Measurements from ENCODE around the gene TK2. TPM values are rescaled to one million over a fixed set of nuclear protein-coding genes. Genes with fewer than 3 reads are reported as not detected.

The TK2 gene
- total and polyA plus RNA-seq, 2 experiments from 2014 or later: 1.8 to 4.2 TPM

DNA sequence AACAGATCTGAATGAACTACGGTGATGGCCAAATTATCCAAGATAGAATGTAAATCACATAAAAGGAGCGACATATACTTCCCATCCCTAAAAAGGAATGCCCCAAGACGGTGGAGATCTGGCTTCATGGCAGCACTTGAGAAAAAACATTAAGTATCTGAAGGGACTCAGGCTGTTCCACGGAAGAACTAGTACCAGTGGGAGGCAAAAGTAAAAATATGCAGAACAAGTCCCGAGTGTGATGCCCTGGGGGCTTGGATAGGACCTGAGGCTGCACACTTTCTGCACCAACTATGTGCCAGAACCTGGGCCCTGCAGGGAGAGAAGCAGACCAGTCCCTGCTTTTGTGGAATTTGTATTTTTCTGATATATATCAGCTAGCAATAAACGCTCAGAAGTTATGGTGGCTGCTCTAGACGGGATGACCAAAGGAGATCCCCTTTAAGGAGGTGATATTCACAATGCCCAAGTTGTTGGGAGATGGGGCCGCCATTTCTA lies 1.9 kb upstream of the TK2 start:
- Mint-ChIP-seq H3K36me3 (ENCODE audit: low read depth) (peaks cover 5% of the 10 kb centered on the region; the same call in 2 of the 3 replicates), H3K4me1 (peaks cover 21% of the 10 kb centered on the region), H3K9me3 (peaks cover 12% of the 10 kb centered on the region; the same call in 2 of the 3 replicates), H3K27me3 (ENCODE audit: insufficient read depth, low read depth, poor library complexity) (peaks cover 29% of the 10 kb centered on the region), H3K27ac (no peak overlapping the region), H3K4me3 (peak overlapping the region; percentile 72)
- Histone ChIP-seq H3K27me3 (ENCODE audit: insufficient read depth) (peaks cover 18% of the 10 kb centered on the region), H4K20me1 (replicated peaks; ENCODE audit: insufficient read depth) (0 out of 2 replicates have a peak, but pooled peaks cover 5% of the 10 kb centered on the region), H3K9me2 (ENCODE audit: insufficient read depth) (peaks cover 3% of the 10 kb centered on the region; the same call in 1 of the 2 replicates), H3K4me1 (ENCODE audit: insufficient read depth) (peaks cover 11% of the 10 kb centered on the region), H3K27ac (ENCODE audit: low read depth) (no peak overlapping the region), H3K4me3 (peak overlapping the region; percentile 58), H3K4me2 (peak overlapping the region; percentile 85), H3F3A (replicated peaks; ENCODE audit: low read depth) (peaks cover 20% of the 10 kb centered on the region; the same call in 1 of the 2 replicates), H2AFZ (peak overlapping the region; percentile 99), H3K36me3 (ENCODE audit: insufficient read depth) (no peaks in the 10 kb centered on the region), H3K79me2 (replicated peaks; ENCODE audit: insufficient read depth) (peaks cover 3% of the 10 kb centered on the region; the same call in 1 of the 2 replicates)
- TF ChIP-seq NANOG (IDR thresholded peaks at IDR 0.05; ENCODE audit: borderline replicate concordance) (no peak), ZNF114 (CRISPR knock-in tag; IDR thresholded peaks at IDR 0.05) (no peak), STAT1 (IDR thresholded peaks at IDR 0.05; ENCODE audit: unreplicated experiment) (no peak), POLR2AphosphoS5 (IDR thresholded peaks at IDR 0.05; ENCODE audit: low read depth) (no peak), EZH2phosphoT487 (IDR thresholded peaks at IDR 0.05; ENCODE audit: unreplicated experiment) (no peak), EZH2 (IDR thresholded peaks at IDR 0.05; ENCODE audit: low read depth, unreplicated experiment) (no peak), JUNB (IDR thresholded peaks at IDR 0.05; ENCODE audit: unreplicated experiment) (no peak), CREB1 (CRISPR knock-in tag; IDR thresholded peaks at IDR 0.05; ENCODE audit: low read depth) (no peak), ZNF331 (CRISPR knock-in tag; IDR thresholded peaks at IDR 0.05; ENCODE audit: low read depth) (no peak)
- TF ChIP-seq, protein P1, sequence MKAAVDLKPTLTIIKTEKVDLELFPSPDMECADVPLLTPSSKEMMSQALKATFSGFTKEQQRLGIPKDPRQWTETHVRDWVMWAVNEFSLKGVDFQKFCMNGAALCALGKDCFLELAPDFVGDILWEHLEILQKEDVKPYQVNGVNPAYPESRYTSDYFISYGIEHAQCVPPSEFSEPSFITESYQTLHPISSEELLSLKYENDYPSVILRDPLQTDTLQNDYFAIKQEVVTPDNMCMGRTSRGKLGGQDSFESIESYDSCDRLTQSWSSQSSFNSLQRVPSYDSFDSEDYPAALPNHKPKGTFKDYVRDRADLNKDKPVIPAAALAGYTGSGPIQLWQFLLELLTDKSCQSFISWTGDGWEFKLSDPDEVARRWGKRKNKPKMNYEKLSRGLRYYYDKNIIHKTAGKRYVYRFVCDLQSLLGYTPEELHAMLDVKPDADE (IDR thresholded peaks at IDR 0.05): no peak
- TF ChIP-seq, protein P2, sequence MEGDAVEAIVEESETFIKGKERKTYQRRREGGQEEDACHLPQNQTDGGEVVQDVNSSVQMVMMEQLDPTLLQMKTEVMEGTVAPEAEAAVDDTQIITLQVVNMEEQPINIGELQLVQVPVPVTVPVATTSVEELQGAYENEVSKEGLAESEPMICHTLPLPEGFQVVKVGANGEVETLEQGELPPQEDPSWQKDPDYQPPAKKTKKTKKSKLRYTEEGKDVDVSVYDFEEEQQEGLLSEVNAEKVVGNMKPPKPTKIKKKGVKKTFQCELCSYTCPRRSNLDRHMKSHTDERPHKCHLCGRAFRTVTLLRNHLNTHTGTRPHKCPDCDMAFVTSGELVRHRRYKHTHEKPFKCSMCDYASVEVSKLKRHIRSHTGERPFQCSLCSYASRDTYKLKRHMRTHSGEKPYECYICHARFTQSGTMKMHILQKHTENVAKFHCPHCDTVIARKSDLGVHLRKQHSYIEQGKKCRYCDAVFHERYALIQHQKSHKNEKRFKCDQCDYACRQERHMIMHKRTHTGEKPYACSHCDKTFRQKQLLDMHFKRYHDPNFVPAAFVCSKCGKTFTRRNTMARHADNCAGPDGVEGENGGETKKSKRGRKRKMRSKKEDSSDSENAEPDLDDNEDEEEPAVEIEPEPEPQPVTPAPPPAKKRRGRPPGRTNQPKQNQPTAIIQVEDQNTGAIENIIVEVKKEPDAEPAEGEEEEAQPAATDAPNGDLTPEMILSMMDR (conservative IDR thresholded peaks at IDR 0.05; ENCODE audit: low read depth in 2 of 2): no peak; a peak in 1 of 4 replicates
- TF ChIP-seq, protein P3, sequence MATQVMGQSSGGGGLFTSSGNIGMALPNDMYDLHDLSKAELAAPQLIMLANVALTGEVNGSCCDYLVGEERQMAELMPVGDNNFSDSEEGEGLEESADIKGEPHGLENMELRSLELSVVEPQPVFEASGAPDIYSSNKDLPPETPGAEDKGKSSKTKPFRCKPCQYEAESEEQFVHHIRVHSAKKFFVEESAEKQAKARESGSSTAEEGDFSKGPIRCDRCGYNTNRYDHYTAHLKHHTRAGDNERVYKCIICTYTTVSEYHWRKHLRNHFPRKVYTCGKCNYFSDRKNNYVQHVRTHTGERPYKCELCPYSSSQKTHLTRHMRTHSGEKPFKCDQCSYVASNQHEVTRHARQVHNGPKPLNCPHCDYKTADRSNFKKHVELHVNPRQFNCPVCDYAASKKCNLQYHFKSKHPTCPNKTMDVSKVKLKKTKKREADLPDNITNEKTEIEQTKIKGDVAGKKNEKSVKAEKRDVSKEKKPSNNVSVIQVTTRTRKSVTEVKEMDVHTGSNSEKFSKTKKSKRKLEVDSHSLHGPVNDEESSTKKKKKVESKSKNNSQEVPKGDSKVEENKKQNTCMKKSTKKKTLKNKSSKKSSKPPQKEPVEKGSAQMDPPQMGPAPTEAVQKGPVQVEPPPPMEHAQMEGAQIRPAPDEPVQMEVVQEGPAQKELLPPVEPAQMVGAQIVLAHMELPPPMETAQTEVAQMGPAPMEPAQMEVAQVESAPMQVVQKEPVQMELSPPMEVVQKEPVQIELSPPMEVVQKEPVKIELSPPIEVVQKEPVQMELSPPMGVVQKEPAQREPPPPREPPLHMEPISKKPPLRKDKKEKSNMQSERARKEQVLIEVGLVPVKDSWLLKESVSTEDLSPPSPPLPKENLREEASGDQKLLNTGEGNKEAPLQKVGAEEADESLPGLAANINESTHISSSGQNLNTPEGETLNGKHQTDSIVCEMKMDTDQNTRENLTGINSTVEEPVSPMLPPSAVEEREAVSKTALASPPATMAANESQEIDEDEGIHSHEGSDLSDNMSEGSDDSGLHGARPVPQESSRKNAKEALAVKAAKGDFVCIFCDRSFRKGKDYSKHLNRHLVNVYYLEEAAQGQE (IDR thresholded peaks at IDR 0.05; ENCODE audit: unreplicated experiment): no peak
- ATAC-seq (no peak), DNase-seq (ENCODE audit: low spot score) (no peak)

Data from GM23338 (cell line).